H9 (cell line): ENCODE measurements around the gene PSMD6. TPM values are rescaled to one million over a fixed set of nuclear protein-coding genes. Genes with fewer than 3 reads are reported as not detected.

ENCODE experiments used
- DNase-seq: peaks from one replicate; pipeline ENCODE4 v3.0.0-alpha.2; 2017
- H2AFZ ChIP-seq: one replicate; pipeline ENCODE4 v1.6.1; 2013; ENCODE audit warnings: mild to moderate bottlenecking, low read length, control low read depth, moderate library complexity
- H2AK5ac ChIP-seq: 2 replicates; pipeline ENCODE4 v1.6.1; 2013; ENCODE audit warnings: low read length, control low read depth, mixed read lengths; ENCODE audit not compliant: insufficient read length
- H2BK120ac ChIP-seq: one replicate; pipeline ENCODE4 v1.6.1; 2013; ENCODE audit warnings: low read depth, mild to moderate bottlenecking, low read length, control low read depth, inconsistent platforms; ENCODE audit not compliant: poor library complexity, severe bottlenecking
- H2BK12ac ChIP-seq: 2 replicates; pipeline ENCODE4 v1.6.1; 2013; ENCODE audit warnings: low read length, control low read depth, mixed read lengths, low read depth; ENCODE audit not compliant: insufficient read length
- H2BK15ac ChIP-seq: 2 replicates; pipeline ENCODE4 v1.6.1; 2013; ENCODE audit warnings: low read depth, low read length, control low read depth
- H2BK20ac ChIP-seq: one replicate; pipeline ENCODE4 v1.6.1; 2013; ENCODE audit warnings: low read depth, mild to moderate bottlenecking, low read length, control low read depth, inconsistent platforms; ENCODE audit not compliant: poor library complexity, severe bottlenecking
- H2BK5ac ChIP-seq: 2 replicates; pipeline ENCODE4 v1.6.1; 2013; ENCODE audit warnings: low read length, control low read depth, mixed read lengths; ENCODE audit not compliant: insufficient read length
- H3K14ac ChIP-seq: 2 replicates; pipeline ENCODE4 v1.6.1; 2013; ENCODE audit warnings: low read length, control low read depth; ENCODE audit not compliant: insufficient read depth
- H3K18ac ChIP-seq: 2 replicates; pipeline ENCODE4 v1.6.1; 2013; ENCODE audit warnings: low read depth, mild to moderate bottlenecking, mixed read lengths, low read length, control low read depth; ENCODE audit not compliant: insufficient read length
- H3K23ac ChIP-seq: 2 replicates; pipeline ENCODE4 v1.6.1; 2013; ENCODE audit warnings: low read length, control low read depth, mixed read lengths, low read depth; ENCODE audit not compliant: insufficient read length
- H3K23me2 ChIP-seq: 2 replicates; pipeline ENCODE4 v1.6.1; 2013; ENCODE audit warnings: low read depth, mild to moderate bottlenecking, mixed read lengths, low read length, control low read depth; ENCODE audit not compliant: insufficient read length, poor library complexity, severe bottlenecking
- H3K27ac ChIP-seq: 2 replicates; pipeline ENCODE4 v1.5.1; 2013; ENCODE audit warnings: low read length, control low read depth, mixed read lengths, low read depth; ENCODE audit not compliant: insufficient read length
- H3K27me3 ChIP-seq: 2 replicates; pipeline ENCODE4 v1.6.1; 2013; ENCODE audit warnings: low read length, control low read depth, inconsistent platforms; ENCODE audit not compliant: insufficient read depth
- H3K4ac ChIP-seq: 2 replicates; pipeline ENCODE4 v1.6.1; 2013; ENCODE audit warnings: low read depth, mild to moderate bottlenecking, control low read depth, inconsistent platforms, low read length, moderate library complexity
- H3K4me1 ChIP-seq: 2 replicates; pipeline ENCODE4 v1.6.1; 2013; ENCODE audit warnings: low read length, control low read depth, inconsistent platforms; ENCODE audit not compliant: insufficient read depth
- H3K4me2 ChIP-seq: 2 replicates; pipeline ENCODE4 v1.6.1; 2013; ENCODE audit warnings: low read length, control low read depth, mixed read lengths; ENCODE audit not compliant: insufficient read length, insufficient read depth
- H3K56ac ChIP-seq: 2 replicates; pipeline ENCODE4 v1.6.1; 2013; ENCODE audit warnings: low read depth, mild to moderate bottlenecking, mixed read lengths, low read length, control low read depth; ENCODE audit not compliant: insufficient read length
- H3K79me1 ChIP-seq: 2 replicates; pipeline ENCODE4 v1.6.1; 2013; ENCODE audit warnings: low read depth, mild to moderate bottlenecking, moderate library complexity, low read length, control low read depth, inconsistent platforms; ENCODE audit not compliant: insufficient read depth, poor library complexity, severe bottlenecking
- H3K79me2 ChIP-seq: 2 replicates; pipeline ENCODE4 v1.6.1; 2013; ENCODE audit warnings: low read length, control low read depth, inconsistent platforms; ENCODE audit not compliant: insufficient read depth
- H3K9ac ChIP-seq: 2 replicates; pipeline ENCODE4 v1.6.1; 2013; ENCODE audit warnings: low read length, control low read depth, mixed read lengths; ENCODE audit not compliant: insufficient read length; ENCODE audit errors: extremely low read depth
- H3K9me3 ChIP-seq: one replicate; pipeline ENCODE4 v1.6.1; 2013; ENCODE audit warnings: low read depth, low read length, inconsistent platforms; ENCODE audit not compliant: control insufficient read depth
- H3T11ph ChIP-seq: one replicate; pipeline ENCODE4 v1.6.1; 2013; ENCODE audit warnings: mild to moderate bottlenecking, low read length, control low read depth, inconsistent platforms
- H4K20me1 ChIP-seq: one replicate; pipeline ENCODE4 v1.6.1; 2013; ENCODE audit not compliant: control insufficient read depth, insufficient read length, insufficient read depth
- H4K5ac ChIP-seq: 2 replicates; pipeline ENCODE4 v1.6.1; 2013; ENCODE audit warnings: low read depth, mild to moderate bottlenecking, mixed read lengths, low read length, control low read depth; ENCODE audit not compliant: insufficient read length
- H4K8ac ChIP-seq: replicated peaks from 2 replicates; pipeline ENCODE4 v1.6.1; 2013; ENCODE audit warnings: low read length, control low read depth, mixed read lengths, low read depth; ENCODE audit not compliant: insufficient read length
- H4K91ac ChIP-seq: 2 replicates; pipeline ENCODE4 v1.6.1; 2013; ENCODE audit warnings: low read depth, mild to moderate bottlenecking, moderate library complexity, mixed read lengths, low read length, control low read depth; ENCODE audit not compliant: insufficient read length
- H3K27ac Mint-ChIP-seq, 3 experiments: 2 replicates in 2 of 3; 3 replicates in 1 of 3; pipeline ENCODE4 v1.8.0; 2020 to 2021; ENCODE audit warnings: mixed read lengths in 3 of 3, mild to moderate bottlenecking in 1 of 3, moderate library complexity in 1 of 3
- H3K27me3 Mint-ChIP-seq: 2 replicates; pipeline ENCODE4 v1.8.0; 2021; ENCODE audit warnings: low read depth, mild to moderate bottlenecking, moderate library complexity, mixed read lengths
- H3K36me3 Mint-ChIP-seq, 3 experiments: 2 replicates in 2 of 3; 3 replicates in 1 of 3; pipeline ENCODE4 v1.8.0; 2020 to 2021; ENCODE audit warnings: low read depth in 3 of 3, mixed read lengths in 3 of 3; ENCODE audit not compliant: insufficient read depth in 1 of 3
- H3K4me1 Mint-ChIP-seq, 2 experiments: 2 replicates each; pipeline ENCODE4 v1.8.0; 2020; ENCODE audit warnings: mixed read lengths in 2 of 2
- H3K4me3 Mint-ChIP-seq, 2 experiments: 2 replicates in 1 of 2; 3 replicates in 1 of 2; pipeline ENCODE4 v1.8.0; 2020 to 2021; ENCODE audit warnings: mild to moderate bottlenecking in 2 of 2, mixed read lengths in 2 of 2, moderate library complexity in 1 of 2
- H3K9me3 Mint-ChIP-seq, 2 experiments: 2 replicates in 1 of 2; 3 replicates in 1 of 2; pipeline ENCODE4 v1.8.0; 2020; ENCODE audit warnings: mild to moderate bottlenecking in 2 of 2, mixed read lengths in 2 of 2, moderate library complexity in 1 of 2
- WGBS: extraction: QIAGEN DNeasy Blood & Tissue Kit; methylation state at CpG from one replicate; pipeline ENCODE4 v1.1.7; 2013; ENCODE audit warnings: missing lambda C conversion rate, low lambda C conversion rate, mixed read lengths; ENCODE audit not compliant: insufficient read length; ENCODE audit errors: extremely low coverage; 5-methylcytosine and 5-hydroxymethylcytosine counted together
- total RNA-seq: library from RNA; stranded (reverse); gene quantifications from 2 replicates; pipeline ENCODE4 v1.2.1, GENCODE V29; 2021
- TF ChIP-seq, protein P1 (sequence below): fragments of 200-600 bp; sonication (generic); conservative IDR thresholded peaks from 3 replicates; pipeline ENCODE4 v1.8.0; 2021; ENCODE audit warnings: antibody characterized with exemption, mild to moderate bottlenecking

PSMD6 gene
- total RNA-seq, 1 experiment from 2014 or later, result 112 TPM

DNA sequence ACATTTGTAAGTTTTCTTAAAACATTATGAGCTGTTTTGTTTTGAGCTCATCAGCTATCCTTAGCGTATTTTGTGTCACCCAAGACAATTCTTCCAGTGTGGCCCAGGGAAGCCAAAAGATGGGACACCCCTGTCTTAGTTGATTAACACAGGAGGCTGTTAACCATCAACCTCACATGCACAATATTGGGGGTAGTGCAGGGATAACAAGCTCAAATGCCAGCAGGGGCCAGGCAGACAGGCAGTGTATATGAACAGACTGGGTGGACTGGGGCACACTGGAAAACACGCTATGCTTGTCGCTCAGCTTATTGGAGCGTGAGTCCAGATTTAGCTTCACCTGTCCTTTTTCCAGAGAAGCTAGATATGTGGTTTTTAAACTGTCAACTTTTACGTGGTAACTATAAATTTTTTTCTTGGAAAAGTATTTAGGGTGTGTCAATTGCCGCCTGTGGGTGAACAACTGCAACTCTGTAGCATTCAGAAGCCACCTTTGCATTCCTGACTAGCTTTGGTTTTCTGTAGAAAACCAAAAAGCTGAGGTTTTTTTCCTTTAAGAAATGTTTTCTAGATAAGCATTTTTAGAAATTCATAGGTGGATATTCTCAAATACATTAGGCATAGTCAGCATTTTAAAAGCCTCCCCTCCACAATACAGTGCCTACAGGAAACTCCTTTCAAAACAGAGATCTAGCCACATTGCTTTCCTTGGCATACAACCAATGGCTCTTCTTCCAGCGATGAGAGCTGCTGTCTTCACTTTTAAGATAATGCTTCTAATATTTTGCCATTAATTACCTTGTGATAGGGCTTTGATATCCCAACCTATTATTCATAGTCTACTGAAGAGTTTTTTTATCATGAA, 14.6 kb downstream of the PSMD6 start:
- Histone ChIP-seq H3T11ph (no peak overlapping the region), H2BK120ac (no peak overlapping the region), H3K23ac (no peak overlapping the region), H4K5ac (no peak overlapping the region), H3K4me2 (no peak overlapping the region), H3K9ac (no peak overlapping the region), H3K27me3 (no peaks in the 10 kb centered on the region), H3K27ac (no peak overlapping the region), H2BK15ac (no peak overlapping the region), H3K79me2 (no peaks in the 10 kb centered on the region), H2AFZ (no peak overlapping the region), H2BK20ac (no peak overlapping the region), H4K91ac (no peak overlapping the region), H3K4ac (no peak overlapping the region), H3K14ac (no peak overlapping the region), H4K8ac (no peak overlapping the region), H4K20me1 (no peaks in the 10 kb centered on the region), H3K23me2 (no peaks in the 10 kb centered on the region), H3K79me1 (no peaks in the 10 kb centered on the region), H2BK5ac (no peak overlapping the region), H3K18ac (no peak overlapping the region), H3K56ac (no peak overlapping the region), H2BK12ac (no peak overlapping the region), H2AK5ac (no peak overlapping the region), H3K9me3 (no peaks in the 10 kb centered on the region), H3K4me1 (no peaks in the 10 kb centered on the region)
- H3K4me1 Mint-ChIP-seq, result no peaks in the 10 kb centered on the region
- TF ChIP-seq, protein P1, sequence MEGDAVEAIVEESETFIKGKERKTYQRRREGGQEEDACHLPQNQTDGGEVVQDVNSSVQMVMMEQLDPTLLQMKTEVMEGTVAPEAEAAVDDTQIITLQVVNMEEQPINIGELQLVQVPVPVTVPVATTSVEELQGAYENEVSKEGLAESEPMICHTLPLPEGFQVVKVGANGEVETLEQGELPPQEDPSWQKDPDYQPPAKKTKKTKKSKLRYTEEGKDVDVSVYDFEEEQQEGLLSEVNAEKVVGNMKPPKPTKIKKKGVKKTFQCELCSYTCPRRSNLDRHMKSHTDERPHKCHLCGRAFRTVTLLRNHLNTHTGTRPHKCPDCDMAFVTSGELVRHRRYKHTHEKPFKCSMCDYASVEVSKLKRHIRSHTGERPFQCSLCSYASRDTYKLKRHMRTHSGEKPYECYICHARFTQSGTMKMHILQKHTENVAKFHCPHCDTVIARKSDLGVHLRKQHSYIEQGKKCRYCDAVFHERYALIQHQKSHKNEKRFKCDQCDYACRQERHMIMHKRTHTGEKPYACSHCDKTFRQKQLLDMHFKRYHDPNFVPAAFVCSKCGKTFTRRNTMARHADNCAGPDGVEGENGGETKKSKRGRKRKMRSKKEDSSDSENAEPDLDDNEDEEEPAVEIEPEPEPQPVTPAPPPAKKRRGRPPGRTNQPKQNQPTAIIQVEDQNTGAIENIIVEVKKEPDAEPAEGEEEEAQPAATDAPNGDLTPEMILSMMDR, result no peak
- no peaks in the 10 kb centered on the region for H3K9me3 Mint-ChIP-seq
- H3K27ac Mint-ChIP-seq, result no peak overlapping the region
- no CpG with 5 or more reads among the region's 7 CpGs for WGBS
- no peak overlapping the region for H3K4me3 Mint-ChIP-seq
- peaks cover 22 to 58% (median 36%) of the 10 kb centered on the region in 3 experiments for H3K36me3 Mint-ChIP-seq
- DNase-seq, result no peak
- H3K27me3 Mint-ChIP-seq, result no peaks in the 10 kb centered on the region
